Stimulated activated CD8-positive, alpha-beta memory T cell treated with anti-CD3 and anti-CD28 coated beads, Interleukin-4, amount 100 ng/mL, for 4 hours (primary cell): ENCODE data around the gene ABHD17A.
"Not testable (repeated sequence)": the region's sequence is repeated elsewhere in the genome, so short reads cannot be mapped to it uniquely, and the experiment has no call there.

ENCODE experiments used
- DNase-seq, 2 donors: peaks; one replicate each; pipeline ENCODE4 v3.0.0-alpha.2; 2020; ENCODE audit warnings: low read depth in 2 of 2, low spot score in 1 of 2

ABHD17A gene

GRCh38 chr19:1881393-1882088 lies 3.8 kb downstream of the ABHD17A start:
- not testable (repeated sequence) for DNase-seq

GRCh38 chr19:1880611-1881392 lies 4.5 kb downstream of the ABHD17A start:
- no peak for DNase-seq

- not testable (repeated sequence) for DNase-seq
These were observed 5.3 kb downstream of the ABHD17A start for GRCh38 chr19:1879982-1880381.

GRCh38 chr19:1878583-1878982 lies 6.7 kb downstream of the ABHD17A start:
- DNase-seq: not testable (repeated sequence)

- not testable (repeated sequence) for DNase-seq
These were observed 8.0 kb downstream of the ABHD17A start for GRCh38 chr19:1877280-1877660.

- DNase-seq: not testable (repeated sequence)
These were observed 8.6 kb downstream of the ABHD17A start for GRCh38 chr19:1876496-1877279.

GRCh38 chr19:1875646-1876495 lies 9.4 kb downstream of the ABHD17A start:
- peak; percentile 65 to 77 for DNase-seq

- not testable (repeated sequence) for DNase-seq
These were observed 10.0 kb downstream of the ABHD17A start for GRCh38 chr19:1875265-1875645.

GRCh38 chr19:1874554-1875185 lies 10.6 kb downstream of the ABHD17A start:
- DNase-seq: no peak

- no peak for DNase-seq
These were observed 11.5 kb downstream of the ABHD17A start for GRCh38 chr19:1873524-1874473.

GRCh38 chr19:1872807-1873523 lies 12.3 kb downstream of the ABHD17A start:
- no peak for DNase-seq

GRCh38 chr19:1871630-1872029 lies 13.7 kb downstream of the ABHD17A start:
- no peak for DNase-seq

- no peak for DNase-seq
These were observed 14.1 kb downstream of the ABHD17A start for GRCh38 chr19:1871140-1871597.

- DNase-seq: no peak
These were observed 16.3 kb downstream of the ABHD17A start for GRCh38 chr19:1868971-1869370.

- DNase-seq: no peak
These were observed 18.0 kb downstream of the ABHD17A start for GRCh38 chr19:1867349-1867724.

GRCh38 chr19:1866693-1867348 lies 18.5 kb downstream of the ABHD17A start:
- no peak for DNase-seq

- no peak for DNase-seq
These were observed 19.9 kb downstream of the ABHD17A start for GRCh38 chr19:1865172-1866010.
